ENCODE data around the gene UXS1. TPM values are rescaled to one million over a fixed set of nuclear protein-coding genes. Genes with fewer than 3 reads are reported as not detected.
A peak's percentile ranks its signal among the peaks of the same experiment; 100 is the strongest.

Gene UXS1
- total and polyA plus RNA-seq, 9 of the 15 experiments (the other 6 are each of a cell fraction or from before 2014, with no cell fraction given), result 5.8 to 25.8 (median 15.0) TPM

GRCh38 chr2:106176446-106177099, 17.5 kb downstream of the UXS1 start:
- DNase-seq (ENCODE audit: extremely low read depth in 1 of 4, low spot score in 3 of 4), result no peak
- no peak for FAIRE-seq
- Histone ChIP-seq H3K4me3 (no peak overlapping the region), H2AFZ (ENCODE audit: low read depth, low read length) (no peak overlapping the region), H3K4me2 (ENCODE audit: insufficient read depth, low read length) (no peak overlapping the region), H3K27me3 (ENCODE audit: control insufficient read depth in 2 of 2, insufficient read depth in 2 of 2, low read length in 2 of 2) (no peaks in the 10 kb centered on the region), H3K9me1 (ENCODE audit: control insufficient read depth, insufficient read depth, low read length) (no peaks in the 10 kb centered on the region), H3K27ac (ENCODE audit: extremely low read depth, low read depth, low read length) (no peak overlapping the region), H4K20me1 (replicated peaks; ENCODE audit: control insufficient read depth, insufficient read depth, low read length) (peaks cover 13% of the 10 kb centered on the region), H3K4me1 (replicated peaks in 1 of 2; ENCODE audit: control insufficient read depth in 2 of 2, insufficient read depth in 2 of 2, low read length in 2 of 2) (peaks cover 0 to 6% of the 10 kb centered on the region in 2 experiments; a peak in 3 of 5 replicates), H3K79me2 (ENCODE audit: control insufficient read depth, insufficient read depth, low read length) (peaks cover 47% of the 10 kb centered on the region), H3K9me3 (replicated peaks; ENCODE audit: control insufficient read depth, insufficient read depth, low read depth, low read length) (no peaks in the 10 kb centered on the region), H3K36me3 (ENCODE audit: control insufficient read depth, insufficient read depth, low read length) (peaks cover 12% of the 10 kb centered on the region; the same call in 2 of the 3 replicates), H3K9ac (ENCODE audit: insufficient read depth in 1 of 2, low read depth in 2 of 2, low read length in 2 of 2) (no peak overlapping the region)
- no TSS peak for BruUV-seq (replicated peaks)
- in situ Hi-C loops (cut with MboI) (no loop called here), intact Hi-C loops (cut with micrococcal nuclease) (no loop called here)
- ATAC-seq, result peak; percentile 38; the same call in 2 of the 3 replicates
- WGBS (ENCODE audit: insufficient coverage, low coverage, missing lambda C conversion rate), result 60% methylated on average over 8 of the region's 9 CpGs
- ChIA-PET CTCF (ENCODE audit: low intra/inter-chr PET ratio) (no interaction called here), POLR2A (interaction anchor here (0.6 to 0.8 kb wide), 2 partner anchors 17 to 84 kb away, joined by 3 read pairs; no protein-coding TSS in a partner anchor)
- no peak for TF ChIP-seq ATF4 (CRISPR knock-in tag; IDR thresholded peaks at IDR 0.05)
- no peak for TF ChIP-seq YY1 (IDR thresholded peaks at IDR 0.05; ENCODE audit: borderline replicate concordance in 1 of 3, control insufficient read depth in 1 of 3, extremely low read depth in 1 of 3, insufficient read depth in 3 of 3, insufficient read length in 1 of 3, insufficient replicate concordance in 2 of 3, low read depth in 1 of 3, low read length in 2 of 3)
- TF ChIP-seq PHF20 (IDR thresholded peaks at IDR 0.05; ENCODE audit: partially characterized antibody), result no peak
- TF ChIP-seq PREB (CRISPR knock-in tag; IDR thresholded peaks at IDR 0.05), result no peak
- no peak for TF ChIP-seq RERE (CRISPR knock-in tag; IDR thresholded peaks at IDR 0.05; ENCODE audit: borderline replicate concordance)
- TF ChIP-seq E2F5 (CRISPR knock-in tag; IDR thresholded peaks at IDR 0.05), result no peak
- TF ChIP-seq CSDE1 (IDR thresholded peaks at IDR 0.05), result no peak
- TF ChIP-seq PHTF2 (CRISPR knock-in tag; IDR thresholded peaks at IDR 0.05), result no peak
- TF ChIP-seq ZNF324 (CRISPR knock-in tag; IDR thresholded peaks at IDR 0.05), result no peak
- no peak for TF ChIP-seq NKRF (IDR thresholded peaks at IDR 0.05; ENCODE audit: borderline replicate concordance)

Measured in K562 (cell line).